ENCODE data around the gene HMX2. TPM values are rescaled to one million over a fixed set of nuclear protein-coding genes. Genes with fewer than 3 reads are reported as not detected.

The HMX2 gene
- total and polyA plus RNA-seq, 9 donors: not detected

- no peak for DNase-seq
- 84% methylated on average over 6 of the region's 8 CpGs for WGBS (ENCODE audit: insufficient coverage)
- Histone ChIP-seq H3K27ac (ENCODE audit: low read length) (no peak overlapping the region), H3K9me3 (replicated peaks; ENCODE audit: control insufficient read depth, low read depth, low read length) (no peaks in the 10 kb centered on the region), H3K4me1 (ENCODE audit: control insufficient read depth, insufficient read depth, low read length) (no peaks in the 10 kb centered on the region), H3K4me3 (ENCODE audit: low read length) (no peak overlapping the region), H3K27me3 (ENCODE audit: control insufficient read depth, insufficient read depth, low read length) (no peaks in the 10 kb centered on the region), H3K36me3 (ENCODE audit: control insufficient read depth, insufficient read depth, low read length) (no peaks in the 10 kb centered on the region)
Measured at GRCh38 chr10:123191886-123192285, 44.0 kb downstream of the HMX2 start.

- H3K4me1 ChIP-seq (ENCODE audit: control insufficient read depth, insufficient read depth, low read length): no peaks in the 10 kb centered on the region
- no peaks in the 10 kb centered on the region for H3K27me3 ChIP-seq (ENCODE audit: control insufficient read depth, insufficient read depth, low read length)
- no peaks in the 10 kb centered on the region for H3K9me3 ChIP-seq (replicated peaks; ENCODE audit: control insufficient read depth, low read depth, low read length)
- H3K27ac ChIP-seq (ENCODE audit: low read length): no peak overlapping the region
- 89% methylated on average over 7 of the region's 9 CpGs for WGBS (ENCODE audit: insufficient coverage)
- no peak for DNase-seq
- H3K36me3 ChIP-seq (ENCODE audit: control insufficient read depth, insufficient read depth, low read length): no peaks in the 10 kb centered on the region
- H3K4me3 ChIP-seq (ENCODE audit: low read length): no peak overlapping the region
Measured at GRCh38 chr10:123194056-123194455, 46.1 kb downstream of the HMX2 start.

Other genes starting within 250 kb of the HMX2 start
- gene FAM24A, start 237.5 kb upstream of the HMX2 start, total RNA-seq: not detected
- gene FAM24A, start 237.5 kb upstream of the HMX2 start, polyA plus RNA-seq (ENCODE audit: insufficient read depth in 1 of 8, insufficient read length in 8 of 8, low replicate concordance in 1 of 8): not detected
- gene C10orf88, start 193.9 kb upstream of the HMX2 start, total RNA-seq: 10.5 TPM
- gene C10orf88, start 193.9 kb upstream of the HMX2 start, polyA plus RNA-seq (ENCODE audit: insufficient read depth in 1 of 8, insufficient read length in 8 of 8, low replicate concordance in 1 of 8): 10 to 100 TPM in 7 of 8 donors, 1 to 10 TPM in 1; 8.7 to 13.7 (median 12.3) TPM
- gene PSTK, start 167.7 kb upstream of the HMX2 start, total RNA-seq: 4.0 TPM
- gene PSTK, start 167.7 kb upstream of the HMX2 start, polyA plus RNA-seq (ENCODE audit: insufficient read depth in 1 of 8, insufficient read length in 8 of 8, low replicate concordance in 1 of 8): 1 to 10 TPM; 3.8 to 5.8 (median 4.5) TPM
- gene IKZF5, start 139.3 kb upstream of the HMX2 start, total RNA-seq: 5.0 TPM
- gene IKZF5, start 139.3 kb upstream of the HMX2 start, polyA plus RNA-seq (ENCODE audit: insufficient read depth in 1 of 8, insufficient read length in 8 of 8, low replicate concordance in 1 of 8): 10 to 100 TPM; 10.6 to 17.9 (median 13.4) TPM
- 8.2 TPM for gene ACADSB, start 139.1 kb upstream of the HMX2 start, total RNA-seq
- gene ACADSB, start 139.1 kb upstream of the HMX2 start, polyA plus RNA-seq (ENCODE audit: insufficient read depth in 1 of 8, insufficient read length in 8 of 8, low replicate concordance in 1 of 8): 10 to 100 TPM in 4 of 8 donors, 1 to 10 TPM in 4; 7.6 to 12.8 (median 9.9) TPM
- not detected for gene HMX3, start 12.2 kb upstream of the HMX2 start, total RNA-seq
- gene HMX3, start 12.2 kb upstream of the HMX2 start, polyA plus RNA-seq (ENCODE audit: insufficient read depth in 1 of 8, insufficient read length in 8 of 8, low replicate concordance in 1 of 8): not detected
- gene BUB3, start 6.3 kb downstream of the HMX2 start, total RNA-seq: 66.2 TPM
- gene BUB3, start 6.3 kb downstream of the HMX2 start, polyA plus RNA-seq (ENCODE audit: insufficient read depth in 1 of 8, insufficient read length in 8 of 8, low replicate concordance in 1 of 8): 10 to 100 TPM; 55.0 to 70.7 (median 59.4) TPM